HUES48 (cell line): ENCODE data around the gene FAM240B.

Experiments
- H3K27ac ChIP-seq: one replicate; pipeline ENCODE4 v1.7.0; 2013; ENCODE audit warnings: low read depth, low read length, inconsistent platforms
- H3K27me3 ChIP-seq: 2 replicates; pipeline ENCODE4 v1.6.1; 2013; ENCODE audit warnings: mild to moderate bottlenecking, low read length; ENCODE audit not compliant: control insufficient read depth, insufficient read depth
- H3K36me3 ChIP-seq: 2 replicates; pipeline ENCODE4 v1.6.1; 2013; ENCODE audit warnings: low read length; ENCODE audit not compliant: control insufficient read depth, insufficient read depth
- H3K4me1 ChIP-seq: 2 replicates; pipeline ENCODE4 v1.6.1; 2013; ENCODE audit warnings: mild to moderate bottlenecking, low read length; ENCODE audit not compliant: control insufficient read depth, insufficient read depth
- H3K4me3 ChIP-seq: 2 replicates; pipeline ENCODE4 v1.5.1; 2013; ENCODE audit warnings: mild to moderate bottlenecking, low read depth, low read length
- H3K9ac ChIP-seq: 2 replicates; pipeline ENCODE4 v1.6.1; 2013; ENCODE audit warnings: mild to moderate bottlenecking, low read depth, low read length, moderate library complexity
- H3K9me3 ChIP-seq: 2 replicates; pipeline ENCODE4 v1.6.1; 2013; ENCODE audit warnings: low read length; ENCODE audit not compliant: control insufficient read depth, insufficient read depth

FAM240B gene

GRCh38 chr9:38720083-38720745 lies at the start of gene FAM240B:
Gene FAM240B, minus strand, starts transcription at chr9:38720133. Its CDS starts 16,134 bp downstream, at chr9:38703999.
- no peaks in the 10 kb centered on the region for H3K9me3 ChIP-seq
- H3K4me1 ChIP-seq: no peaks in the 10 kb centered on the region
- H3K9ac ChIP-seq: no peak within 1 kb of the TSS
- H3K36me3 ChIP-seq: no peaks in the 10 kb centered on the region
- H3K27me3 ChIP-seq: no peaks in the 10 kb centered on the region
- no peak within 1 kb of the TSS for H3K4me3 ChIP-seq
- H3K27ac ChIP-seq: no peak within 1 kb of the TSS

DNA sequence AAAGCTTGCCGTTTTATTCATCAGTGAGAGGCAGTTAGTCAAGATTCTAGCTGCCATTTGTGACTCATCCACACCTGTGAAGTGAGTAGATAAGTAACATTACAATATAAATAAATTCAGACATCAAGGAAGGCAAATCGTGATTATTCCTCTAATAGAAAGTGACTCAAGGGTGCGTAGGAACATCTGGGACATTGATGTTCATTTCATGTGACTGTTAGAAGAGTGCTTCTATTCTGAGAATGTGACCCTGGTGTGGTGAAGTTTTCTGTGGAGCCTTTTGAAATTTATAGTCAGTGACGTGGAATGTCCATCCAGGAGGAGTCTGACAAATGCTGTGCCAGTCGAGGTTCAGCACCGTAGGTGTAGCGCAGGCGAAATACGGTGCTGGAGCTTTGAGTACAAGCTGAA lies 48.4 kb upstream of the FAM240B start:
- Histone ChIP-seq H3K4me1 (no peaks in the 10 kb centered on the region), H3K27ac (no peak overlapping the region), H3K4me3 (no peak overlapping the region), H3K27me3 (no peaks in the 10 kb centered on the region), H3K9me3 (no peaks in the 10 kb centered on the region), H3K9ac (no peak overlapping the region), H3K36me3 (no peaks in the 10 kb centered on the region)

- no peaks in the 10 kb centered on the region for H3K36me3 ChIP-seq
- no peak overlapping the region for H3K9ac ChIP-seq
- peaks cover 16% of the 10 kb centered on the region for H3K4me1 ChIP-seq
- H3K27ac ChIP-seq: no peak overlapping the region
- H3K4me3 ChIP-seq: no peak overlapping the region
- no peaks in the 10 kb centered on the region for H3K9me3 ChIP-seq
- no peaks in the 10 kb centered on the region for H3K27me3 ChIP-seq
Measured at GRCh38 chr9:38765101-38765500, 45.2 kb upstream of the FAM240B start.

DNA sequence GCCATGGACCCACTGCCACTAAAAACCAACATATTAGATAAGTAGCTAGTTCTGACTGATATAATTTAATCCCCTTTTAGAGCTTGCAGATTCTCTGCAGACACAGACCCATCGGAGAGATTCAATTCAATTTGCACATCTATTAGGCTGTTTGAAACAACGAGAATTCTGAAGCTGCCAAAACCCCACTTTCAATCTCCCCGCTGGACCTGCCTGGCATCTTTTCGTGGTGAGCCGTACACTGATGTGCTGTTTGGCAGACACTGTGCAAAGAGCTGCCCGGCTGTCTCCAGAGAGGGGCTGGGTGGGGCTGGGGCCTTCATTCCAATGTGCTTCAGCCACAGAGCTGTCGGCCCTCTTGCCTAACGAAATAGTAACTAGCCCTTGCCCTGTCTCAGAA lies 42.1 kb upstream of the FAM240B start:
- H3K36me3 ChIP-seq: no peaks in the 10 kb centered on the region
- no peaks in the 10 kb centered on the region for H3K9me3 ChIP-seq
- H3K4me1 ChIP-seq: peaks cover 16% of the 10 kb centered on the region
- no peak overlapping the region for H3K9ac ChIP-seq
- H3K27ac ChIP-seq: peak overlapping the region; percentile 90
- no peaks in the 10 kb centered on the region for H3K27me3 ChIP-seq
- H3K4me3 ChIP-seq: no peak overlapping the region

DNA sequence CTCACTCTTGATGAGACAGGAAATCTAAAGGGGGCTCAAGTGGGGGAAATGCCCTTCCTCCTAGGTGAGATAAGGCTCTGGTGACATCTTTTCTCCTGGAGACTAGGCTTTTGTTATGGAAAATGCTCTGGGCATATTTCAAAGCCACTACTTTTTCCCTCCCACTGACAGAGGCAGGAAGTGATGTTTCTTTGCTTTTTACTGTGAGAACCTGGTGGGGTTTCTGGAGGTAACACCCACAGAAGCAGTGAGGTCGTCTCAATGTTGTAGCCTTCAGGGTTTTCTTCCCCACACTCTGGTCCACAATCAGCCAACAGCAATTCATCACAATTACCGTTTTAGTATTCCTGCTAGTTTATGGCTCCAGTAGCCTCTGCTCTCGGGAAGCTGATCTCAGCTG lies 41.4 kb upstream of the FAM240B start:
- peak overlapping the region; percentile 27; the same call in 1 of the 2 replicates for H3K4me3 ChIP-seq
- no peak overlapping the region for H3K9ac ChIP-seq
- H3K9me3 ChIP-seq: no peaks in the 10 kb centered on the region
- no peaks in the 10 kb centered on the region for H3K36me3 ChIP-seq
- H3K4me1 ChIP-seq: peaks cover 16% of the 10 kb centered on the region
- H3K27me3 ChIP-seq: no peaks in the 10 kb centered on the region
- H3K27ac ChIP-seq: peak overlapping the region; percentile 90

DNA sequence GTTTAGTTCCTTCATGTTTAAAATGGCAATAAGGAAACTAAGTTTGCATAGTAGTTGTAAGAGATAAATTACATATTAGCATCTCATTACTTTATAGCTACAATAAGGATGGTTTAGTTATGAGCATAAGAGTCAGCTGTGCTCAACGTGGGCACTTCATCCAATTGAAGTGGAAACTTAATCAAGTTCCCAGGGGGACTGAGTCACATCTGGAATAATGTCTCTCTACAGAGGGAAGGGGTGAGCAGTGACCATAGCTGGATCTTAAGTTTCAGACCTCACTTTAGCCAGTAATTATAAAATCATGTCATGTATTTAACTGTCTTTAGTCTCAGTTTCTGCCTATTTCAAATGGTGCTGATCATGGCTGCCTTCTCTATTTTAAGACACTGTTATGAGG lies 36.8 kb upstream of the FAM240B start:
- no peak overlapping the region for H3K27ac ChIP-seq
- H3K36me3 ChIP-seq: no peaks in the 10 kb centered on the region

DNA sequence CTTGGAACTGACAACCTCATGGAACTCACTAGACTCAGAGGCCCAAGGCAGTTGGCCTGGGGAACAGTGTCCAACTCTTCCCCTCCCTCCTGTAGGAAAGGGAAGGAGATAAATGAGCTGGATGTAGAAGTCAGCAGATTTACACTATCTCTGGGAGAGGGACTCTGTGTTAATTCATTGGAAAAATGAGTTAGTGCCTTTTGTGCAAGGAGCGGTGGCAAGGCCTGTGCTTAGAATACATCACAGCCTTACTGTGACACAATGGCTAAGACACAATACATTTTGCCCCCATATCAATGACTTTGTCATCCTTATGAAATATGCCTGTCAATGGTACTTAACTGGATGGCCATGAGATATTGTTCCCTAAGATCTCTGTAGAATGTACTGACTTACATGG lies 28.0 kb upstream of the FAM240B start:
- H3K27me3 ChIP-seq: no peaks in the 10 kb centered on the region
- H3K9ac ChIP-seq: no peak overlapping the region
- no peak overlapping the region for H3K4me3 ChIP-seq
- no peaks in the 10 kb centered on the region for H3K9me3 ChIP-seq
- H3K4me1 ChIP-seq: no peaks in the 10 kb centered on the region
- H3K36me3 ChIP-seq: no peaks in the 10 kb centered on the region
- no peak overlapping the region for H3K27ac ChIP-seq

More for the DNA sequence above, 36.8 kb upstream of the FAM240B start:
- H3K4me1 ChIP-seq: peaks cover 13% of the 10 kb centered on the region
- H3K9me3 ChIP-seq: no peaks in the 10 kb centered on the region
- no peaks in the 10 kb centered on the region for H3K27me3 ChIP-seq
- H3K4me3 ChIP-seq: no peak overlapping the region
- no peak overlapping the region for H3K9ac ChIP-seq

GRCh38 chr9:38747067-38747466 lies 27.1 kb upstream of the FAM240B start:
- H3K27me3 ChIP-seq: no peaks in the 10 kb centered on the region
- no peak overlapping the region for H3K4me3 ChIP-seq
- no peak overlapping the region for H3K9ac ChIP-seq
- no peaks in the 10 kb centered on the region for H3K36me3 ChIP-seq
- H3K9me3 ChIP-seq: no peaks in the 10 kb centered on the region
- H3K4me1 ChIP-seq: no peaks in the 10 kb centered on the region
- no peak overlapping the region for H3K27ac ChIP-seq

DNA sequence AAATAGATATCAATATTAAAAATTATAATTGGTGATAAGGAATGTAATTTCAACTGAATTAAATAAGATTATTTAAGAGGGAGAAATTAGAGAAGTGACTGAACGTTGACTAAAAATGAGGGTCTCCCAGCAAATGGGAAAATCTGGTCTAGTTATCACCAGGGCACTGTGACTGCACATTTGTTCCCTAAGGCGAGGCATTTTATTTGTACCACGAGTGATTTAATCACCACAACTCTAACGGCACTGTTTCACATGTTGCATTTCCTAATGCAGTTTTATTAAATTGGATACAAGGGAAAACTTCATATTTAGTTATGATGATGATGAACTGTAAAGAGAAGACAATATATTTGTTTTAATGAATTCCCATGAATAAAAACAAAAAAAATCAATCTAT lies 26.4 kb upstream of the FAM240B start:
- no peak overlapping the region for H3K27ac ChIP-seq
- no peaks in the 10 kb centered on the region for H3K27me3 ChIP-seq
- no peak overlapping the region for H3K9ac ChIP-seq
- H3K4me1 ChIP-seq: no peaks in the 10 kb centered on the region
- H3K4me3 ChIP-seq: no peak overlapping the region
- no peaks in the 10 kb centered on the region for H3K36me3 ChIP-seq
- no peaks in the 10 kb centered on the region for H3K9me3 ChIP-seq

DNA sequence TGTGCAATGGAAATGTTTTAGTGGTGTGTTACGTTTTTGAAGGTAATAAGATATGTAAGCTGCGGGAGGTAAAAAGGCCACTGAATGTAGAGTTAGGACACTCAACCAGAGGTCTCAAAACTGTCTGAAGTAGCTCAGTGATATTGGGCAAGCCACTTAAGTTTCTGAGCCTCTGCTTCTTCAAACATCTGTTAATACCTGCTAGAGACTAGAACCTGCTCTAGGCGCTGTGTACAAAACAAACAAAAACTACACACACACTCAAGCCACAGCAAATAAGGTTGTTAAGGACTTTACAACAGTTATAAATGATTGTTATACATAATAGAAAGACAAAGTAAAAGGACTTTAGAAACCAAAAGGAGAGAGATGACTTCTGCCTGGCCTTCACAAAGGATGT lies 24.6 kb upstream of the FAM240B start:
- Histone ChIP-seq H3K4me3 (no peak overlapping the region), H3K27me3 (no peaks in the 10 kb centered on the region)

DNA sequence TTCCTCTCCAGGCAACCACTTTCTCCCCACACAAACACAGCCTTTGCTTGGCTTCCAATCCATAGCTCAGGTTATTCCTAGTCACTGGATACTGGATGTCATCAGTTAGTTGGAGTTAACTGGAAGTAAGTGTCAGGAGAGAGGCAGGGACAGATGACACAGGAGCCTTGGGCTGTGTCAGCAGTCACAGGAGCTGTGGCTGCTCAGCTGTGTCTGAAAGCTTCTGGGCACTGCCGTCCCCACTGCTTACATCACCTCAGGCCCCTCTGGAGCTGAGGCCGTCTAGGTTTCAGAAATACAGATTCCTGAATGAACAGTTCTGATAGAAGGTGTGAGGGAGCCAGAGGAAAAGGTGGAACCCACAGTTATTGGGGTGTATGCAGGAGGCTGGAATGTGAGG lies 17.3 kb upstream of the FAM240B start:
- H3K27ac ChIP-seq: no peak overlapping the region
- H3K36me3 ChIP-seq: no peaks in the 10 kb centered on the region
- no peaks in the 10 kb centered on the region for H3K4me1 ChIP-seq
- no peak overlapping the region for H3K9ac ChIP-seq
- H3K9me3 ChIP-seq: no peaks in the 10 kb centered on the region
- H3K27me3 ChIP-seq: no peaks in the 10 kb centered on the region
- no peak overlapping the region for H3K4me3 ChIP-seq

More for the DNA sequence above, 24.6 kb upstream of the FAM240B start:
- Histone ChIP-seq H3K9me3 (no peaks in the 10 kb centered on the region), H3K9ac (no peak overlapping the region), H3K27ac (no peak overlapping the region), H3K4me1 (no peaks in the 10 kb centered on the region), H3K36me3 (no peaks in the 10 kb centered on the region)
